HepG2 (cell line): Measurements from ENCODE around the gene TNFRSF25. TPM values are rescaled to one million over a fixed set of nuclear protein-coding genes. Genes with fewer than 3 reads are reported as not detected.
A peak's percentile ranks its signal among the peaks of the same experiment; 100 is the strongest.

ENCODE experiments used
- ATAC-seq: fragments of 200-7000 bp; cut with Tn5 transposase; 3 replicates; pipeline ENCODE4 v1.9.1; 2020; ENCODE audit warnings: mild to moderate bottlenecking, moderate library complexity
- BruUV-seq: library from RNA; stranded (reverse); fragments of 400-500 nt; replicated peaks from 2 replicates; lab custom pipeline; 2021; lab: Mats Ljungman, UMichigan
- CTCF ChIA-PET: fragments of 300-600 bp; formaldehyde crosslinking; extraction: SDS; loops from one replicate; lab custom pipeline; 2021; ENCODE audit warnings: low total read pairs, inconsistent platforms, low intra/inter-chr PET ratio; lab: Yijun Ruan, JAX
- POLR2A ChIA-PET: fragments of 350-600 bp; sonication (Branson Sonifier 250); formaldehyde crosslinking; loops from one replicate; lab custom pipeline; 2020; ENCODE audit warnings: antibody characterized with exemption, inconsistent platforms; lab: Yijun Ruan, JAX
- DNase-seq: peaks from one replicate; pipeline ENCODE4 v3.0.0-alpha.2; 2015; ENCODE audit warnings: low spot score
- FAIRE-seq: peaks from 3 replicates; lab custom pipeline; 2011; peaks lifted over from hg19 to GRCh38; lab: Jason Lieb, UNC
- H2AFZ ChIP-seq: one replicate; pipeline ENCODE4 v1.6.1; 2011; ENCODE audit warnings: low read length, inconsistent platforms
- H3K27ac ChIP-seq: fragments of 300-600 bp; 3 replicates; pipeline ENCODE4 v1.8.0; 2011; ENCODE audit warnings: mixed run types, mild to moderate bottlenecking, mixed read lengths, low read length, inconsistent platforms; ENCODE audit not compliant: insufficient read depth; ENCODE audit errors: extremely low read length
- H3K27me3 ChIP-seq, 2 experiments: fragments of 200-600 bp in 1 of 2; 2 replicates in 1 of 2; 3 replicates in 1 of 2; pipeline versions ENCODE4 v1.6.0 to v1.8.0; 2011; ENCODE audit warnings: low read length in 2 of 2, mild to moderate bottlenecking in 2 of 2, moderate library complexity in 2 of 2, inconsistent platforms in 1 of 2; ENCODE audit not compliant: insufficient read depth in 2 of 2, control insufficient read depth in 1 of 2
- H3K36me3 ChIP-seq, 2 experiments: fragments of 200-600 bp in 1 of 2; replicated peaks in 1 of 2; 2 replicates in 1 of 2; 3 replicates in 1 of 2; pipeline versions ENCODE4 v1.5.1 to v1.8.0; 2011; ENCODE audit warnings: low read length in 2 of 2, inconsistent platforms in 1 of 2; ENCODE audit not compliant: insufficient read depth in 2 of 2, control insufficient read depth in 1 of 2
- H3K4me1 ChIP-seq: 2 replicates; pipeline ENCODE4 v1.5.1; 2012; ENCODE audit warnings: low read length, inconsistent platforms; ENCODE audit not compliant: insufficient read depth
- H3K4me2 ChIP-seq: 2 replicates; pipeline ENCODE4 v1.6.0; 2011; ENCODE audit warnings: low read depth, low read length, inconsistent platforms
- H3K4me3 ChIP-seq, 3 experiments: fragments of 200-600 bp in 1 of 3; sonication (generic), shearing (Covaris generic) in 1 of 3; replicated peaks in 1 of 3; 2 replicates each; pipeline ENCODE4 v1.5.1; 2011 to 2016; ENCODE audit warnings: low read length in 3 of 3, inconsistent platforms in 2 of 3, low read depth in 2 of 3, mild to moderate bottlenecking in 2 of 3, control low read depth in 1 of 3, mixed read lengths in 1 of 3; ENCODE audit not compliant: insufficient read depth in 1 of 3
- H3K79me2 ChIP-seq: one replicate; pipeline ENCODE4 v1.6.1; 2011; ENCODE audit warnings: low read length, inconsistent platforms; ENCODE audit not compliant: insufficient read depth
- H3K9ac ChIP-seq: 2 replicates; pipeline ENCODE4 v1.6.0; 2011; ENCODE audit warnings: mild to moderate bottlenecking, low read depth, low read length, inconsistent platforms; ENCODE audit not compliant: insufficient read depth
- H3K9me3 ChIP-seq: 2 replicates; pipeline ENCODE4 v1.5.1; 2012; ENCODE audit warnings: mild to moderate bottlenecking, low read length
- H4K20me1 ChIP-seq: 2 replicates; pipeline ENCODE4 v1.6.0; 2011; ENCODE audit warnings: inconsistent platforms, mild to moderate bottlenecking, low read length, moderate library complexity; ENCODE audit not compliant: insufficient read depth
- DZIP1 ChIP-seq: sonication (generic); formaldehyde crosslinking; IDR thresholded peaks from 2 replicates; pipeline ENCODE4 v1.5.0; 2020; ENCODE audit warnings: mild to moderate bottlenecking, missing genetic modification reagents
- YEATS4 ChIP-seq: sonication (generic); formaldehyde crosslinking; IDR thresholded peaks from 2 replicates; pipeline ENCODE4 v1.4.0; 2020; ENCODE audit warnings: missing genetic modification reagents, borderline replicate concordance
- ZNF232 ChIP-seq: sonication (generic); formaldehyde crosslinking; IDR thresholded peaks from 2 replicates; pipeline ENCODE4 v1.4.0; 2020; ENCODE audit warnings: missing genetic modification reagents, borderline replicate concordance
- ZNF609 ChIP-seq: sonication (generic); formaldehyde crosslinking; IDR thresholded peaks from 2 replicates; pipeline ENCODE4 v1.4.0; 2020; ENCODE audit warnings: mild to moderate bottlenecking, missing genetic modification reagents, borderline replicate concordance
- ZNF687 ChIP-seq: sonication (generic); formaldehyde crosslinking; IDR thresholded peaks from 2 replicates; pipeline ENCODE4 v1.5.1; 2020; ENCODE audit warnings: mild to moderate bottlenecking, missing genetic modification reagents, moderate library complexity
- ZNF775 ChIP-seq: sonication (generic); formaldehyde crosslinking; IDR thresholded peaks from 2 replicates; pipeline ENCODE4 v1.4.0; 2020; ENCODE audit warnings: missing genetic modification reagents, mild to moderate bottlenecking, moderate library complexity, borderline replicate concordance
- WGBS: methylation state at CpG from one replicate; pipeline ENCODE4 v1.1.6; 2017; ENCODE audit warnings: low lambda C conversion rate; 5-methylcytosine and 5-hydroxymethylcytosine counted together
- in situ Hi-C: cut with HindIII; loops from 2 replicates; pipeline ENCODE4 v1.10.0; 2017; ENCODE audit warnings: low pct_unique_long_range_greater_than_20kb; ENCODE audit not compliant: extremely low pct_ligation_motif_present
- intact Hi-C: fragments of 100-400 bp; cut with micrococcal nuclease; formaldehyde crosslinking; loops from one replicate; pipeline ENCODE4 v1.10.0; 2022; ENCODE audit not compliant: unreplicated experiment
- polyA plus RNA-seq, 8 experiments: library from polyadenylated mRNA; depleted of rRNA in 3 of 8; stranded (reverse) in 7 of 8; unstranded in 1 of 8; fragments of >200 nt; fragmentation: Illumina TruSeq in 4 of 8; extraction: Trizol in 4 of 8; gene quantifications; 2 replicates each; pipeline versions ENCODE4 v1.2.1 to v1.2.3, GENCODE V29; 2011 to 2016; ENCODE audit warnings: low read depth in 4 of 8, missing spikeins in 1 of 8, mixed read lengths in 1 of 8; ENCODE audit not compliant: insufficient read depth in 1 of 8
- total RNA-seq, 5 experiments: library from RNA; depleted of rRNA; stranded (reverse); fragments of >200 nt; fragmentation: Illumina TruSeq; extraction: Trizol; gene quantifications; 2 replicates each; pipeline ENCODE4 v1.2.3, GENCODE V29; 2016; ENCODE audit warnings: low read depth in 1 of 5
- TF ChIP-seq, protein P1 (sequence below): IDR thresholded peaks from 2 replicates; pipeline ENCODE4 v1.6.1; 2016; ENCODE audit warnings: mild to moderate bottlenecking, missing biosample characterization, missing genetic modification reagents

Gene TNFRSF25
- total and polyA plus RNA-seq, 2 of the 13 experiments (the other 11 are each of a cell fraction or from before 2014, with no cell fraction given): 1.4 to 1.5 TPM

- Histone ChIP-seq H2AFZ (no peak overlapping the region), H3K4me2 (peak overlapping the region; percentile 99), H3K79me2 (peaks cover 27% of the 10 kb centered on the region), H3K4me1 (peaks cover 60% of the 10 kb centered on the region), H3K27ac (peak overlapping the region; percentile 91), H3K9me3 (no peaks in the 10 kb centered on the region), H3K36me3 (peaks cover 3 to 5% of the 10 kb centered on the region in 2 experiments; a peak in 3 of 5 replicates), H3K27me3 (peaks cover 0 to 1% of the 10 kb centered on the region in 2 experiments; a peak in 2 of 5 replicates), H3K4me3 (peak overlapping the region; percentile 63 to 78 (median 77)), H4K20me1 (0 out of 2 replicates have a peak, but pooled peaks cover 8% of the 10 kb centered on the region), H3K9ac (peak overlapping the region; percentile 85)
- ChIA-PET CTCF (no interaction called here), POLR2A (interaction anchor here (1.0 to 2.5 kb wide), 7 partner anchors 10 to 337 kb away, joined by 3 to 8 read pairs (median 4); no protein-coding TSS in a partner anchor)
- DNase-seq (peak; percentile 81), ATAC-seq (peak; percentile 39), FAIRE-seq (no peak)
- TSS peak; percentile 23 for BruUV-seq
- in situ Hi-C loops: no loop called here
- 2% methylated on average over 9 of the region's 68 CpGs for WGBS
- intact Hi-C loops: loop anchor here (2.0 to 10.0 kb wide), 2 partner anchors 17 to 653 kb away; no protein-coding TSS in a partner anchor
- TF ChIP-seq YEATS4 (peak; percentile 12; the same call in 1 of the 2 replicates), ZNF232 (CRISPR knock-in tag) (peak; percentile 19; the same call in 1 of the 2 replicates), DZIP1 (no peak), ZNF687 (CRISPR knock-in tag) (peak; percentile 49), ZNF775 (CRISPR knock-in tag) (no peak), ZNF609 (peak; percentile 71)
- TF ChIP-seq, protein P1, sequence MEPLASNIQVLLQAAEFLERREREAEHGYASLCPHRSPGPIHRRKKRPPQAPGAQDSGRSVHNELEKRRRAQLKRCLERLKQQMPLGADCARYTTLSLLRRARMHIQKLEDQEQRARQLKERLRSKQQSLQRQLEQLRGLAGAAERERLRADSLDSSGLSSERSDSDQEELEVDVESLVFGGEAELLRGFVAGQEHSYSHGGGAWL (CRISPR knock-in tag): peak; percentile 66; the same call in 1 of the 2 replicates
Observed at GRCh38 chr1:6447818-6448748, 17.9 kb downstream of the TNFRSF25 start.
